Kidney tubule cell (primary cell): Measurements from ENCODE around the gene MED27.
"Not testable (repeated sequence)": the region's sequence is repeated elsewhere in the genome, so short reads cannot be mapped to it uniquely, and the experiment has no call there.

Experiments used
- DNase-seq: peaks from one replicate; pipeline ENCODE4 v3.0.0-alpha.2; 2018; ENCODE audit warnings: low spot score

Gene MED27

DNA sequence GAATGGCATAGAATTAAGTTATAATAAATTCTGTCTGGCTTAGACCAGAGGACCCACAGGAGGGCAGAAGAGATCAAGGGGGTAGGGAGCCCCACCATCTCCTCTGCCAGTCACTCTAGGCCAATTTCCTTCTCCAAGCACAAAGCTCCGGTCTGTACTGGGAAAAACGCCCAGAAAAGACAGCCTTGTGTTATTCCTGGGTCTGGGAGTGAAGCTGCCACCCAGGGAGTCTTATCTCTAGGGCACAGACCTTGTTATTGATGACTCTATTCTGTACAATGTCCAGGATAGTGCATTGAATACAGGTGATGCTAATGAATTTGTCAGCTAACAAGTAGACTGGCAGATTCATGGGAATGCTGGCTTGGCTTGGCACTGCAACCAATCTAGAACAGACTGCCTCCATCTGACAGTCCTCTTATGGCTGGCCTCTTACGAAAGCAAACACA lies 60.7 kb downstream of the MED27 start:
- DNase-seq, result no peak

GRCh38 chr9:132016456-132016855 lies 63.2 kb downstream of the MED27 start:
- no peak for DNase-seq

GRCh38 chr9:132015866-132016265 lies 63.8 kb downstream of the MED27 start:
- no peak for DNase-seq

DNA sequence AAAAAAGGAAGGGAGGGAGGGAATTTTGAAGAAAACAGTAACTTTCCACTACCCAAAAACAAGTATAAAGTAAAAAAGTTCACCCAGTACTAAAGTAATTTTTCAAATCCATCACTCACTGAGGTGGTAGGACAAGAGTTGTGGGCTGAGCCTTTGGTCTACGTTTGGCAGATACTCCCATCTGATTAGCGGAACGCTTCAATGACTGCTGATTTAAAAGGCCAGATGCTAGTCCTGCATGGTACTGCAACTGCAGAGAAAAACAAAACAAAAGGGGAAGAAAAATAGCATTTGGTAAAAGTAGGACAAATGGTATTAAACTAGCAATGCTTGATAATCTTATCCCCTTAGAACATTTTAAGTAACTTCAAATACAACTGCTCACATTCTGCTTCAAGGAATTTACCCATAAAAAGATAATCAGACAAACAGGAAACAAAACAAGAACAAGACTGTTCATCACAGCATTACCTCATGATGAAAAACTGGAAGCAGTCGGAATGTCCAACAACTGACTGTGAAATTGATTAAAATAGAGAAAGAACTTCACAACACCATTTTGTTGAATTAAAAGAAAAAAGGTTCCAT lies 65.4 kb downstream of the MED27 start:
- no peak for DNase-seq

DNA sequence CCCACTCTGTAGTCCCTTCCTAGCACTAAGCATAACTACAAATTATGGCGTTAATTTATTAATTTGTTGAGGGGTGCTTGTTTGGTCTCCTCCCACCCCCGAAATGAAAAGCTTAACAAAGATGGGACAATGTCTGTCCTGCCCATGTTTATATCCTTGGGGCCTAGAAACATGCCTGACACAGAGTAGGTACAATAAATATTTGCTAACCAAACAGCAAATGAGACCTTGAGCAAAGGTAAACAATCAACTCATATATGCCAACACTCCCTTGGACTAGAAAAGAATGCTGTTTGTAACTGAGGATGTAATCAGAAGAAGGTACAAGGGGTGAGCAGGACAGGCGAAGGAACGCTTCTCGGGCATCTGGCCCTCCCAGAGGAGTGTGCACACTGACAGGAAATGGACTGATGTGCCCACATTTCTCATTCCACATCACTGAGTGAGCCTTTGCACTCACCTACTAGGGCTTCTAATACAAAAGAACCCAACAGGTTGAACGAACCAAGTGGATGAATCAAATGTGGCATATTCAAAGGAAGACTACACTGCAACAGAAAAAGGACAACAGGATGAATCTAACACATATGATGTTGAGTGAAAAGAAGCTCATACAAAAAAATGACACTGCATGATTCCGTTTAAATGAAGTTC lies 66.8 kb downstream of the MED27 start:
- DNase-seq, result peak; percentile 16

- no peak for DNase-seq
Observed at GRCh38 chr9:132011896-132012295, 67.8 kb downstream of the MED27 start.

DNA sequence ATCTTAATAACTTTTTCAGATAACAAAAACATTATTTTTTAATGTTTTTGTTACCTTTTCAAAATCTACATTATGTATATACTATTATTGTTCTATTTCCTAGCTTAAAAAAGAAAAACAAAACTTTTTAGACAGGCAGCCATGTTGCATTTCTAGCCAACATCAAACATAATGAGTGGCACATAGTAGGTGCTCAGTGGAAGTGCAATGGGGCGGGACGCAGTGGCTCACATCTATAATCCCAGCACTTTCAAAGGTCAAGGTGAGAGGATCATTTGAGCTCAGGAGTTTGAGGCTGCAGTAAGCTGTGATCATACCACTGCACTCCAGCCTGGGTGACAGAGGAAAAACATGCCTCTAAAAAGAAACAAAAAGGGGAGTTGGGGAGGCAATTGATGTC lies 68.4 kb downstream of the MED27 start:
- DNase-seq, result no peak

DNA sequence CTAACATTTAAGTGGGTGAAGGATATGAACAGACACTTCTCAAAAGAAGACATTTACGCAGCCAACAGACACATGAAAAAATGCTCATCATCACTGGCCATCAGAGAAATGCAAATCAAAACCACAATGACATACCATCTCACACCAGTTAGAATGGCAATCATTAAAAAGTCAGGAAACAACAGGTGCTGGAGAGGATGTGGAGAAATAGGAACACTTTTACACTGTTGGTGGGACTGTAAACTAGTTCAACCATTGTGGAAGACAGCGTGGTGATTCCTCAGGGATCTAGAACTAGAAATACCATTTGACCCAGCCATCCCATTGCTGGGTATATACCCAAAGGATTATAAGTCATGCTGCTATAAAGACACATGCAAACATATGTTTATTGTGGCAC lies 69.5 kb downstream of the MED27 start:
- DNase-seq, result not testable (repeated sequence)

GRCh38 chr9:132008855-132009812 lies 70.5 kb downstream of the MED27 start:
- no peak for DNase-seq

GRCh38 chr9:132008184-132008803 lies 71.4 kb downstream of the MED27 start:
- DNase-seq, result peak; percentile 61

DNA sequence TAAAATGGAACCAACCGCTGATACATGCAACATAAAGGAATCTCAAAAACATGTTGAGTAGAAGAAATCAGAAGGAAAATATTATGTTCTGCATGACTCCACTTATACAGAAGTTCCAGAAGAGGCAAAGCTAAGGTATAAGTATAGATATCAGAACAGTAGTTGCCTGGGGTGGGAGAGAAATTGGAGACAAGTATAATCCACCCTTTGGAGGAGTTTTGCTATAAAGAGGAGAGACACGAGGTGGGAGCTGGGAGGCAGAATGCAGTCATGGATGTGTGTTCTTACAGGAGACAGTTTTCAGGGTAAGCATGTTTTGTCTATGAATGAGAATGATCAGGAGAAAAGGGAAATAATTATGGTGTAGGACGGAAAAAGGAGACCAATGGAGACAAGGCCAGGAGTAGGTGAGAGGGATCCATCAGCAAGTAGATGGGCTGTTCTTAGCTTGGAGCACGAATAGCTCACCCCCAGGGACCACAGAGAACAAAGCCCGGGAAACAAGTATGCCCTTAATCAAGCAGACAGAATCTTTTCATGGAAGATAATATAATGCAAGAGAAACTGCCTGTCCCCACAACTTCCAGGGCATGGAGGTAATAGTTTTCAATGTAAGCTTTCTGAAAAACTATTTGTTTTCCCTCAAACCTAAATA lies 72.2 kb downstream of the MED27 start:
- DNase-seq, result no peak

GRCh38 chr9:132006677-132007370 lies 72.8 kb downstream of the MED27 start:
- DNase-seq, result no peak

GRCh38 chr9:132005899-132006298 lies 73.8 kb downstream of the MED27 start:
- no peak for DNase-seq

DNA sequence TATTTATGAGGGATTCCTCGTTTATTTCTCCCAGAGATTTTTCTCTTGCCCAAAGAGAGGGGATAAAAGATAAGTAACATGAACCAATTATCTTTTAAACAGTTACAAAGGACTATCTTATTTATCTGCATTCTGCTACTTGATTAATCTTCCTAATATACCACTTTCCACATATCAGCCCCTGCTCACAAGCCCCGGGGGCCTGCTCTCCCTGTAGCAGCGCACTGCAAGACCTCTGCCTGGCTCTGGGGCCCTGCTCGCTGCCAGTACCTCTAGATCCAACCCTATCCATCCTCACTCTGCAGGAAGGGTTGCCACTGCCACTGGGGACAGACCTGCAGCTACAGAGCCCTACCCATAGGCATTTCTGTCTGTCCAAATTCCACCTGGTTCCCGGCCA lies 75.3 kb downstream of the MED27 start:
- DNase-seq, result no peak

- DNase-seq, result no peak
Observed at GRCh38 chr9:132003896-132004295, 75.8 kb downstream of the MED27 start.

DNA sequence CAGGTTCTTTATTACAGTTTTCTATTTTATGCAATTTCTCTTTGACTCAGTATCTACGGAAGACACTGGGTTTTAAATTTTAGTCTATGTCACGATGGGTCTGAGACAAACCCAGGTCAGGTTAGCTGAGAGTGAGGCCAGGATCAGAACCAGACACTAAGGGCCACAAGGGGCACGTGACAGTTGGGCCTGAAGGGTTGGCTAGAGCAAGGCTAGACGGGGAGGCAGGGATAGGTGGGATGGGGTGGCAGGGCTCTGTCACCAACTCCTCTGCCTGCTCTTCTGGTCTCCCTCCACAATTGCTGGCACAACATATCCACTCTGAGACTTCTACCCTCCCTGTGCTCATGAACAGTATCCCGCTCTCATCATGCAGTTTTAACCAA lies 76.4 kb downstream of the MED27 start:
- DNase-seq, result no peak

DNA sequence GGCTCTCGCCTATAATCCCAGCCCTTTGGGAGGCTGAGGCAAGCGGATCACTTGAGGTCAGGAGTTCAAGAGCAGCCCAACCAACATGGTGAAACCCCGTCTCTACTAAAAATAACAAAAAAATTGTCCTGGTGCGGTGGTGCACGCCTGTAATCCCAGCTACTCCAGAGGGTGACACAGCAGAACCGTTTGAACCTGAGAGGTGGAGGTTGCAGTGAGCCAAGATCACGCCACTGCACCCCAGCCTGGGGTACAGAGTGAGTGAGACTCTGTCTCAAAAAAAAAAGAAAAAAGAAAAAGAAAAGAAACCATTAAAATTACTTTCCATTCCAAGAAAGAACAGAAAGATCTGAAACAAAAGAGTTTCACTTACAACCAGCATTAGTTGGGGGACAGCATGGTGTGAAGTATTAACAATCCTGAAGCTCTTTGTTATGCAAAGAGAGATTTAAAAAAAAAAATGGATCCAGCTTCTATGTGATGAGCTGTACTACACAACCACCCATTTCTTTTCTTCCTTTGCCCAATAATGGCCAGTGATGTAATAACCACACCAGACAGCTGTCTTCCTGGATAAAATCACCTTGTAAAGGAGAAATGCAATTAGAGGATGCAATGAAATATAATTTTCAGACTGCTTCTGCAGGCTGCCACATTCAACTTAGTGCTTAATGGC lies 76.9 kb downstream of the MED27 start:
- peak; percentile 17 for DNase-seq

DNA sequence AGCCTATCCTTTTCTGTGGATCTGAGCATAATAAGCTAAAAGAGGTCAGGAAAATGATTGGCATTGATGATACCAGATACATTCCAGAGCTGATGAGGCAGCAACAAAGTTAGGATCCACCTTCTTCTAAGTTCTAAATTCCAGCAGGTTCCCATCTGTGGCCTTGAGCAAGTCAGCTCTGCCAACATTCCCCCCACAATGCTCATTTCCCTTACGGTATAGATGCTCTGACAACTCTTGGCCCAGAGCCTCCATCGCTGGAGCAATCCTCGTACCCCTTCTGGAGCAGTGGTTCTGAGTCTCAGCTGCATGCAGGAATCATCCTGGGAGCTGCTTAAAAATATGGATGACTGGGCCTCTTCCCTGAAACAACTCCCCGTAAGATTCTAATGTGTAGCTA lies 78.1 kb downstream of the MED27 start:
- DNase-seq, result no peak

GRCh38 chr9:132000659-132001058 lies 79.0 kb downstream of the MED27 start:
- DNase-seq, result no peak

DNA sequence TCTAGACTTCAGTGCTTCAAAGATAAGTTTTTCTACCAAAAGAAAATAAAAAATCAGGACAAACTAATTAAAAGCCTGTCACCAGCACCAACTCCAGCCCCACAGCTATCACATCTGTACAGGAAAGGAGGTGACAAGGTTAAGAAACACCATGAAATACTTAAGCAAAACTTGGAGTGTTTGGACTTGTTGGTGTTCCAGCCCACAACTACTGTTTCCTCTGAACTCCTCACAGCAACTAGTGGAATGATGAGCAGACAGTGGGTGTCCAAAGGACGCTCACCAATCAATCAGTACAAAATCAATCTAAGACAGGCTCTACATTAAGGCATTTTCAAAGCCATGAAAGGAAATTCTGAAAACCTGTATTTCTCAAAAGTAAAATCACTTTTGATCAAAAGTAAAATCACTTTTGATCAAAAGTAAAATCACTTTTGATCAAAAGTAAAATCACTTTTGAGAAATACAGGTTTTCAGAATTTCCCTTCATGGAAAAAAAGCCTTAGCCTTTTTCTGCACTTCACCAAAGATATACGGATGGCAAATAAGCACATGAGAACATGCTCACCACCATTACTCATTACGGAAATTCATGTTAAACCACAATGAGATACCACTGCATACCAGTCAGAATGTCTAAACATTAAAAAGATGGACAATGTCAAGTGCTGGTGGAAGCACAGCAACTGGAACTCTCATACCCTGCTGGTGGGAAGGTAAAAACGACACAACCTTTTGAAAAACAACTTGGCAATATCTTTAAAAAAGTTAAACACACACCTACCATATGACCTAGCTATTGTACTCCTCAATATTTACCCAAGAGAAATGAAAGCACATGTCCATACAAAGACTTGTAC lies 79.7 kb downstream of the MED27 start:
- peak; percentile 86 for DNase-seq
